C4-2B (cell line): ENCODE data around the gene OPCML.

ENCODE experiments used
- CTCF ChIP-seq: fragments of 450-650 bp; conservative IDR thresholded peaks from 2 replicates; pipeline ENCODE4 v1.5.1; 2017; ENCODE audit warnings: mild to moderate bottlenecking
- ZFX ChIP-seq: fragments of 450-650 bp; IDR thresholded peaks from 2 replicates; pipeline ENCODE4 v1.6.1; 2017

GRCh38 chr11:132610216-132610615 is 922.1 kb downstream of the OPCML start:
- TF ChIP-seq CTCF (no peak), ZFX (no peak)
